Fibroblast of lung (primary cell): Measurements from ENCODE around the gene HTT. TPM values are rescaled to one million over a fixed set of nuclear protein-coding genes. Genes with fewer than 3 reads are reported as not detected.

Experiments used
- DNase-seq, 2 donors: peaks; one replicate each; pipeline versions ENCODE4 v3.0.0 to v3.0.0-alpha.2; 2010; ENCODE audit warnings: low read depth in 2 of 2
- H2AFZ ChIP-seq: 2 replicates; pipeline ENCODE4 v1.5.1; 2012; ENCODE audit warnings: low read length, control low read depth, inconsistent platforms
- H3K27ac ChIP-seq: 2 replicates; pipeline ENCODE4 v1.5.1; 2011; ENCODE audit warnings: low read length, control low read depth; ENCODE audit not compliant: insufficient read depth
- H3K27me3 ChIP-seq: 2 replicates; pipeline ENCODE4 v1.5.1; 2011; ENCODE audit warnings: mild to moderate bottlenecking, low read length; ENCODE audit not compliant: control insufficient read depth, insufficient read depth
- H3K36me3 ChIP-seq: 2 replicates; pipeline ENCODE4 v1.5.1; 2011; ENCODE audit warnings: low read length; ENCODE audit not compliant: control insufficient read depth, insufficient read depth
- H3K4me1 ChIP-seq: 2 replicates; pipeline ENCODE4 v1.5.1; 2011; ENCODE audit warnings: low read length; ENCODE audit not compliant: control insufficient read depth, insufficient read depth; ENCODE audit errors: extremely low read depth
- H3K4me2 ChIP-seq: 2 replicates; pipeline ENCODE4 v1.5.1; 2011; ENCODE audit warnings: low read length, control low read depth; ENCODE audit not compliant: insufficient read depth; ENCODE audit errors: extremely low read depth
- H3K4me3 ChIP-seq, 4 experiments: fragments of 200-600 bp in 1 of 4; sonication (generic) in 1 of 4; replicated peaks in 1 of 4; 2 replicates each; pipeline ENCODE4 v1.5.1; 2011 to 2016; ENCODE audit warnings: low read length in 4 of 4, low read depth in 3 of 4, mild to moderate bottlenecking in 3 of 4, control low read depth in 2 of 4, inconsistent platforms in 1 of 4, mixed read lengths in 1 of 4; ENCODE audit not compliant: insufficient read depth in 1 of 4; ENCODE audit errors: control extremely low read depth in 1 of 4
- H3K79me2 ChIP-seq: 2 replicates; pipeline ENCODE4 v1.5.1; 2012; ENCODE audit warnings: mild to moderate bottlenecking, low read length, inconsistent platforms; ENCODE audit not compliant: control insufficient read depth, insufficient read depth
- H3K9ac ChIP-seq: 2 replicates; pipeline ENCODE4 v1.5.1; 2011; ENCODE audit warnings: mild to moderate bottlenecking, low read length, control low read depth; ENCODE audit not compliant: insufficient read depth
- H3K9me3 ChIP-seq: 2 replicates; pipeline ENCODE4 v1.5.1; 2012; ENCODE audit warnings: low read depth, low read length; ENCODE audit not compliant: control insufficient read depth, insufficient read depth
- H4K20me1 ChIP-seq: 2 replicates; pipeline ENCODE4 v1.5.1; 2011; ENCODE audit warnings: low read length; ENCODE audit not compliant: control insufficient read depth, insufficient read depth; ENCODE audit errors: extremely low read depth
- CTCF ChIP-seq, 2 donors: IDR thresholded peaks in 1 of 2; conservative IDR thresholded peaks in 1 of 2; 1 replicate in 1 of 2; 2 replicates in 1 of 2; pipeline ENCODE4 v1.5.1; 2011 to 2012; ENCODE audit warnings: low read length in 2 of 2, control low read depth in 1 of 2, inconsistent platforms in 1 of 2, low read depth in 1 of 2, mild to moderate bottlenecking in 1 of 2
- EZH2 ChIP-seq: IDR thresholded peaks from 2 replicates; pipeline ENCODE4 v1.5.1; 2012; ENCODE audit warnings: low read length, control low read depth, mild to moderate bottlenecking; ENCODE audit errors: missing control alignments
- polyA plus RNA-seq, 2 donors: library from polyadenylated mRNA; depleted of rRNA in 1 of 2; stranded (reverse) in 1 of 2; unstranded in 1 of 2; fragments of >200 nt; gene quantifications; 2 replicates each; pipeline ENCODE4 v1.2.1, GENCODE V29; 2011 to 2012; ENCODE audit warnings: missing spikeins in 1 of 2
- total RNA-seq: library from RNA; depleted of rRNA; stranded (reverse); fragments of >200 nt; gene quantifications from 2 replicates; pipeline ENCODE4 v1.2.1, GENCODE V29; 2014

HTT gene
- total and polyA plus RNA-seq, 2 donors (not counting 1 experiment from before 2014, with no cell fraction given) = 13.2 to 41.8 TPM

GRCh38 chr4:3288571-3289094 is 214.2 kb downstream of the HTT start:
- TF ChIP-seq CTCF (conservative IDR thresholded peaks at IDR 0.05 in 1 of 2, IDR thresholded peaks at IDR 0.05 in 1 of 2; ENCODE audit: low read depth in 1 of 2, low read length in 2 of 2) (no peak), EZH2 (no peak)
- Histone ChIP-seq H4K20me1 (no peaks in the 10 kb centered on the region), H3K79me2 (peaks cover 3% of the 10 kb centered on the region), H3K4me3 (no peak overlapping the region), H3K27ac (no peak overlapping the region), H3K4me1 (peaks cover 5% of the 10 kb centered on the region), H3K9me3 (no peaks in the 10 kb centered on the region), H2AFZ (no peak overlapping the region), H3K36me3 (no peaks in the 10 kb centered on the region), H3K9ac (no peak overlapping the region), H3K27me3 (no peaks in the 10 kb centered on the region), H3K4me2 (no peak overlapping the region)
- no peak for DNase-seq

- Histone ChIP-seq H3K4me2 (no peak overlapping the region), H3K79me2 (peaks cover 16% of the 10 kb centered on the region), H3K4me3 (no peak overlapping the region), H3K4me1 (peaks cover 10% of the 10 kb centered on the region), H3K36me3 (no peaks in the 10 kb centered on the region), H4K20me1 (no peaks in the 10 kb centered on the region), H2AFZ (no peak overlapping the region), H3K9ac (no peak overlapping the region), H3K27me3 (no peaks in the 10 kb centered on the region), H3K27ac (no peak overlapping the region), H3K9me3 (no peaks in the 10 kb centered on the region)
- TF ChIP-seq EZH2 = no peak
- TF ChIP-seq CTCF (conservative IDR thresholded peaks at IDR 0.05 in 1 of 2, IDR thresholded peaks at IDR 0.05 in 1 of 2; ENCODE audit: low read depth in 1 of 2, low read length in 2 of 2) = no peak
- DNase-seq = no peak
These were observed 216.0 kb downstream of the HTT start for GRCh38 chr4:3290476-3290875.

GRCh38 chr4:3290889-3291321 is 216.4 kb downstream of the HTT start:
- DNase-seq = no peak
- no peak overlapping the region for H3K9ac ChIP-seq
- TF ChIP-seq CTCF (conservative IDR thresholded peaks at IDR 0.05 in 1 of 2, IDR thresholded peaks at IDR 0.05 in 1 of 2; ENCODE audit: low read depth in 1 of 2, low read length in 2 of 2) = no peak
- no peak for TF ChIP-seq EZH2
- no peaks in the 10 kb centered on the region for H3K36me3 ChIP-seq
- H2AFZ ChIP-seq = no peak overlapping the region
- no peaks in the 10 kb centered on the region for H4K20me1 ChIP-seq
- peaks cover 18% of the 10 kb centered on the region for H3K79me2 ChIP-seq
- H3K4me1 ChIP-seq = peaks cover 9% of the 10 kb centered on the region
- H3K27me3 ChIP-seq = no peaks in the 10 kb centered on the region
- H3K4me3 ChIP-seq = no peak overlapping the region
- H3K9me3 ChIP-seq = no peaks in the 10 kb centered on the region
- H3K27ac ChIP-seq = no peak overlapping the region
- no peak overlapping the region for H3K4me2 ChIP-seq
